Neuronal stem cell (in vitro differentiated cells): ENCODE results near the gene MSH5.

Source experiments
- DNase-seq: peaks from one replicate; pipeline ENCODE4 v3.0.0-alpha.2; 2013; ENCODE audit warnings: low spot score
- H2AFZ ChIP-seq: one replicate; pipeline ENCODE4 v1.6.1; 2013; ENCODE audit warnings: mild to moderate bottlenecking, low read length, inconsistent platforms
- H2AK5ac ChIP-seq: 2 replicates; pipeline ENCODE4 v1.6.1; 2013; ENCODE audit warnings: low read depth, mild to moderate bottlenecking, inconsistent platforms, low read length, moderate library complexity, mixed read lengths
- H2BK120ac ChIP-seq: 2 replicates; pipeline ENCODE4 v1.6.1; 2013; ENCODE audit warnings: low read depth, mild to moderate bottlenecking, inconsistent platforms, low read length, moderate library complexity, mixed read lengths
- H2BK12ac ChIP-seq: one replicate; pipeline ENCODE4 v1.6.1; 2013; ENCODE audit warnings: low read length, inconsistent platforms
- H2BK15ac ChIP-seq: 2 replicates; pipeline ENCODE4 v1.6.1; 2013; ENCODE audit warnings: mild to moderate bottlenecking, low read length, inconsistent platforms, mixed read lengths
- H2BK5ac ChIP-seq: one replicate; pipeline ENCODE4 v1.6.1; 2013; ENCODE audit warnings: inconsistent platforms, mild to moderate bottlenecking, low read length, moderate library complexity
- H3K14ac ChIP-seq: one replicate; pipeline ENCODE4 v1.6.1; 2013; ENCODE audit warnings: low read length, inconsistent platforms
- H3K18ac ChIP-seq: 2 replicates; pipeline ENCODE4 v1.6.1; 2013; ENCODE audit warnings: low read length, inconsistent platforms
- H3K23ac ChIP-seq: 2 replicates; pipeline ENCODE4 v1.6.1; 2013; ENCODE audit warnings: low read depth, mild to moderate bottlenecking, mixed read lengths, low read length, inconsistent platforms; ENCODE audit not compliant: poor library complexity
- H3K27ac ChIP-seq: replicated peaks from 3 replicates; pipeline ENCODE4 v1.5.1; 2013; ENCODE audit warnings: low read length, inconsistent platforms
- H3K27me3 ChIP-seq, 3 experiments: 2 replicates each; pipeline ENCODE4 v1.6.1; 2013; ENCODE audit warnings: low read length in 3 of 3, mild to moderate bottlenecking in 2 of 3, inconsistent platforms in 1 of 3, low read depth in 1 of 3, mixed read lengths in 1 of 3, moderate library complexity in 1 of 3; ENCODE audit not compliant: control insufficient read depth in 3 of 3, insufficient read depth in 3 of 3
- H3K36me3 ChIP-seq, 2 donors: replicated peaks in 1 of 2; 2 replicates each; pipeline ENCODE4 v1.6.1; 2013; ENCODE audit warnings: low read length in 2 of 2; ENCODE audit not compliant: control insufficient read depth in 2 of 2, insufficient read depth in 2 of 2
- H3K4ac ChIP-seq: 2 replicates; pipeline ENCODE4 v1.6.1; 2013; ENCODE audit warnings: inconsistent platforms, mild to moderate bottlenecking, low read length, moderate library complexity
- H3K4me1 ChIP-seq, 2 donors: 1 replicate in 1 of 2; 2 replicates in 1 of 2; pipeline ENCODE4 v1.6.1; 2013; ENCODE audit warnings: low read length in 2 of 2, low read depth in 1 of 2; ENCODE audit not compliant: control insufficient read depth in 2 of 2, insufficient read depth in 1 of 2
- H3K4me2 ChIP-seq: one replicate; pipeline ENCODE4 v1.6.1; 2013; ENCODE audit warnings: mild to moderate bottlenecking, low read length, inconsistent platforms; ENCODE audit not compliant: insufficient read depth, poor library complexity, severe bottlenecking
- H3K4me3 ChIP-seq, 2 donors: 2 replicates each; pipeline ENCODE4 v1.5.1; 2013; ENCODE audit warnings: low read length in 2 of 2, mild to moderate bottlenecking in 2 of 2, inconsistent platforms in 1 of 2, moderate library complexity in 1 of 2
- H3K79me1 ChIP-seq: one replicate; pipeline ENCODE4 v1.6.1; 2013; ENCODE audit warnings: low read depth, mild to moderate bottlenecking, inconsistent platforms, low read length, moderate library complexity
- H3K9ac ChIP-seq: one replicate; pipeline ENCODE4 v1.6.1; 2013; ENCODE audit warnings: mild to moderate bottlenecking, low read depth, low read length, inconsistent platforms; ENCODE audit not compliant: poor library complexity
- H3K9me3 ChIP-seq, 2 donors: replicated peaks in 1 of 2; 2 replicates each; pipeline versions ENCODE3 to v1.6.1; 2013; ENCODE audit warnings: low read length in 2 of 2, mild to moderate bottlenecking in 2 of 2, inconsistent platforms in 1 of 2, low read depth in 1 of 2, mixed read lengths in 1 of 2, moderate library complexity in 1 of 2; ENCODE audit not compliant: control insufficient read depth in 2 of 2, insufficient read depth in 1 of 2
- H4K8ac ChIP-seq: one replicate; pipeline ENCODE4 v1.6.1; 2013; ENCODE audit warnings: low read depth, mild to moderate bottlenecking, inconsistent platforms, low read length, moderate library complexity
- H4K91ac ChIP-seq: one replicate; pipeline ENCODE4 v1.6.1; 2013; ENCODE audit warnings: low read length, low read depth, mild to moderate bottlenecking, inconsistent platforms; ENCODE audit not compliant: poor library complexity
- WGBS, 2 donors: extraction: QIAGEN DNeasy Blood & Tissue Kit; methylation state at CpG; one replicate each; pipeline ENCODE4 v1.1.7; 2013; ENCODE audit warnings: missing lambda C conversion rate in 2 of 2, mixed read lengths in 1 of 2; ENCODE audit not compliant: insufficient read length in 2 of 2, insufficient replicate concordance in 1 of 2; ENCODE audit errors: extremely low coverage in 2 of 2; 5-methylcytosine and 5-hydroxymethylcytosine counted together

The MSH5 gene

DNA sequence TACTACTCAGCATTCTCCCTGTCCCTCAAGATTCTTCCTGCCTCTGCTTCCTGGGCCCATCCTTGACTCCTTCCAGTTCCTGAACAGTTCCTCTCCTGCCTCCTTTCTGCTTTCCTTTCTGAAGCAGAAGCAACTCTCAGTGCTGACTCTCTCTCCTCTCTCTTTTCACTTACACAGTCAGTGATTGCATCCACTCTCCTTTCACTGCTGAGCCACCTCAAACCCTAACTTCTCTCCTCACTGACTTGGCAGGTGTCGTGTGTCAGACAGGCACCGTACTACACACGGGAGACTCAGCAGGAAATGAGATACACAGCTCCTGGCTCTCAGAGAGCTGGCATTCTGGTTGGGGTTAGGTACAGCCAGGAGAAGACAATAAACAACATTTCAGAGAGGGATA, 42.2 kb upstream of the MSH5 start:
- Histone ChIP-seq H2BK120ac (no peak overlapping the region), H2BK5ac (no peak overlapping the region), H3K36me3 (peaks cover 22 to 85% of the 10 kb centered on the region in 2 donors), H4K91ac (no peak overlapping the region), H3K9ac (no peak overlapping the region), H3K4me1 (peaks cover 6 to 7% of the 10 kb centered on the region in 2 donors), H2AFZ (no peak overlapping the region), H3K4ac (no peak overlapping the region), H4K8ac (no peak overlapping the region), H2BK15ac (no peak overlapping the region), H2BK12ac (no peak overlapping the region), H3K9me3 (no peaks in the 10 kb centered on the region), H3K4me2 (no peak overlapping the region), H3K27me3 (no peaks in the 10 kb centered on the region), H2AK5ac (no peak overlapping the region), H3K4me3 (peak overlapping the region in 1 of 2 donors; percentile 17), H3K23ac (no peak overlapping the region), H3K14ac (no peak overlapping the region), H3K79me1 (peaks cover 3% of the 10 kb centered on the region), H3K27ac (no peak overlapping the region), H3K18ac (no peak overlapping the region)
- no CpG with 5 or more reads among the region's 3 CpGs for WGBS, 2 donors
- no peak for DNase-seq

DNA sequence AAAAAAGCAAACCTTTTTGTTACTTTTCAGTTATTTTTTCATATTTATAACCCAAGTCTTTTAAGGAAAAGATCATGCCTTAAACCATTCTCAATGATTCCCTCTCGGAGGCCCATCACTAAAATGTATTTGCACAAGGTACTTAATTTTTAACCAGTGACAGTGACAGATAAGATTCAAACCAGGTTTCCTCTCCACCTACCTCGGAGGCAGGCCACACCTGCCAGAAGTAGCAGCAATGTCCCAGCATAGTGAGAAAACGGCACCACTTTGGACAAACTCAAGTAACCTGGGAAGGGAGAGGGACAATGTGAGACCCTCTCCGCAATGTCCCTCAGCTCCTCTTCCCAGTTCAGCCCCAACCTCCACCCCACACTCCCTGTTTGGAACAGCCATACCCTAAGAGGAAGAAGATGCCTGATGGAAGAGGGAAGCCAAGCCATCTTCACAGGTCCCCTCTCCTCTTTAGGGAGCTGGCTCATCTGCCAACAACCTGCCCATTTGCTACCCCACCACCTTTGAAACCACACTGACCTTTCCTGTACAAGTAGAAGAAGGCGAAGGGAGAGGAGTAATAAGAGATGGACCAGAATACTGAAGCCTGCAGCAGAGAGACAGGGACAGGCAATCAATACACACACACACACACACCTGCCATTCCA, 38.9 kb upstream of the MSH5 start:
- Histone ChIP-seq H2BK15ac (no peak overlapping the region), H2BK12ac (no peak overlapping the region), H3K18ac (no peak overlapping the region), H3K4ac (no peak overlapping the region), H3K14ac (no peak overlapping the region), H2BK5ac (no peak overlapping the region), H4K8ac (no peak overlapping the region), H3K79me1 (peaks cover 3% of the 10 kb centered on the region), H3K36me3 (peaks cover 12 to 54% of the 10 kb centered on the region in 2 donors), H3K9ac (no peak overlapping the region), H4K91ac (no peak overlapping the region), H3K27ac (no peak overlapping the region), H3K23ac (no peak overlapping the region), H3K9me3 (no peaks in the 10 kb centered on the region), H3K4me2 (no peak overlapping the region), H3K4me3 (peak overlapping the region in 1 of 2 donors; percentile 14), H2AFZ (no peak overlapping the region), H3K4me1 (peaks cover 6 to 7% of the 10 kb centered on the region in 2 donors), H2BK120ac (no peak overlapping the region), H2AK5ac (no peak overlapping the region), H3K27me3 (no peaks in the 10 kb centered on the region)
- DNase-seq: no peak
- WGBS, 2 donors: no CpG with 5 or more reads among the region's 5 CpGs

DNA sequence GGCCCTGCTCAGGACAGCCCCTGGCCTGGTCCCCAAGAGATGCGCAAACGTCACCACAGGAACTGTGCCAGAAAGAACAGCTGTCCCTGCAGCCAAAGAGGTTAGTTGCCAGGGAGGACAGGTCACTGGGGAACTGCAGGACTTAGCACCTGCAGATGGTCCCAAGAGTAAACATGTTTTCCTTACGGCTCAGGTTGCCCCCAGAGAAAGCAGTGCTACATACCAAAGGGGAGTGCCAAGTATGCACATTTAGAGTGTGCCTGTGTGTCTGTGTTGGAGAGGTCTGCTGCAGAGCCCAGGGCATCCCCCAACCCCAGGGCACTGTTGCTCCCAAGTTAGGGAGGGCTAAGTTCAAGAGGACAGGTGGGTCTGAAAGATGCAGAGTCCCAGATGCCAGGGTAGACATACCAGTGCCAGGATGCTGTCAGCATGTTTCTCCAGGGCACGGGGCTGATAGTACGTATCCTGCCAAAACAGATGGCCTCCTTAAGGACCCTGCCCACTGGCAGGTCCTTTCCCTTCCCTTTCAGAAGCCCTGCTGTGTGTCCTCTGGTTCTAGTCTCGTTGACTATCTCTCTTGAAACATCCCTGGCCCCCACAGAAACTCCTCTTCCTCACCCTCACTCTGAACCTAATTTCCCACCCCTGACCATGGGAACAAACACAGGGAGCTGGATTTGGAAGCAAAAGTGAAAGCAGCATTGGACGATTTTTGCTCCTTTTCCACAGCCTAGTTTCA, 38.0 kb upstream of the MSH5 start:
- no peak overlapping the region for H3K14ac ChIP-seq
- H3K27ac ChIP-seq: no peak overlapping the region
- H3K79me1 ChIP-seq: peaks cover 3% of the 10 kb centered on the region
- WGBS, 2 donors: no CpG with 5 or more reads among the region's 7 CpGs
- no peak overlapping the region for H2BK15ac ChIP-seq
- H3K27me3 ChIP-seq: no peaks in the 10 kb centered on the region
- peak overlapping the region; percentile 6 for H3K23ac ChIP-seq
- H3K36me3 ChIP-seq: peaks cover 8 to 45% of the 10 kb centered on the region in 2 donors
- no peak overlapping the region for H2AK5ac ChIP-seq
- H4K8ac ChIP-seq: no peak overlapping the region
- no peak overlapping the region for H2BK5ac ChIP-seq
- H3K9ac ChIP-seq: peak overlapping the region; percentile 78
- H4K91ac ChIP-seq: no peak overlapping the region
- H2AFZ ChIP-seq: peak overlapping the region; percentile 88
- H3K4ac ChIP-seq: no peak overlapping the region
- H2BK120ac ChIP-seq: no peak overlapping the region
- DNase-seq: no peak
- no peak overlapping the region for H3K18ac ChIP-seq
- H3K4me3 ChIP-seq: peak overlapping the region; percentile 77 to 88
- H3K4me2 ChIP-seq: peak overlapping the region; percentile 75
- H3K9me3 ChIP-seq: no peaks in the 10 kb centered on the region
- H2BK12ac ChIP-seq: no peak overlapping the region
- H3K4me1 ChIP-seq: peaks cover 6 to 7% of the 10 kb centered on the region in 2 donors

DNA sequence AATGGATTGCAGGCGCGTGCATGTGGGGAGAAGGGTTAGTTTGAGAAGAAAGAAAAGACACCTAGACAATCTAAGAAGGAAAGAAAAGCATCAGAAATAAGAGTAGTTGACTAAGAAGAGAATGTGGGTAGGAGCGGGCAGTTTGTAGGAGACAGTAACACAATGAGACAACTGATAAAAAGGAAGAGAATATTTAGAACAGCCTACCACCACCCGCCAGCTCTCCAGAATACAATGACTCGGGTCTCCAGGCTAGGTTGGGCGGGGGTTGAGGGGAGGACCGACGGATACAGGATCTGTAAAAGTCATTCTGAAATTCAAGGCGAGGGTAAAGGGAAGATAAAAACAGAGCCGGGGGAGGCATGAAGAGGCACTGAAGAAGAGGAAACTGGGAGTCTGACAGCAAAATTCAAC, 37.4 kb upstream of the MSH5 start:
- Histone ChIP-seq H3K36me3 (peaks cover 8 to 40% of the 10 kb centered on the region in 2 donors), H4K91ac (no peak overlapping the region), H3K4ac (no peak overlapping the region), H3K4me3 (peak overlapping the region; percentile 77 to 88), H2BK12ac (no peak overlapping the region), H3K18ac (peak overlapping the region; percentile 95), H3K9me3 (no peaks in the 10 kb centered on the region), H3K9ac (peak overlapping the region; percentile 51), H3K4me1 (peaks cover 6 to 7% of the 10 kb centered on the region in 2 donors), H3K27me3 (no peaks in the 10 kb centered on the region), H2BK15ac (peak overlapping the region; percentile 45), H3K27ac (peak overlapping the region; percentile 78), H3K79me1 (peaks cover 3% of the 10 kb centered on the region), H3K23ac (no peak overlapping the region), H4K8ac (no peak overlapping the region), H2BK5ac (no peak overlapping the region), H2AK5ac (no peak overlapping the region), H2BK120ac (no peak overlapping the region), H2AFZ (peak overlapping the region; percentile 88), H3K14ac (no peak overlapping the region), H3K4me2 (peak overlapping the region; percentile 75)
- DNase-seq: no peak
- WGBS, 2 donors: no CpG with 5 or more reads among the region's 10 CpGs
